ENCODE measurements around the gene DDX49. TPM values are rescaled to one million over a fixed set of nuclear protein-coding genes. Genes with fewer than 3 reads are reported as not detected.
A peak's percentile ranks its signal among the peaks of the same experiment; 100 is the strongest.

The DDX49 gene
- total and polyA plus RNA-seq, 2 experiments from 2014 or later = 45.8 to 57.8 TPM

- peaks cover 8% of the 10 kb centered on the region for H4K20me1 ChIP-seq (ENCODE audit: insufficient read depth, poor library complexity, severe bottlenecking)
- no peaks in the 10 kb centered on the region for H3K36me3 ChIP-seq (replicated peaks; ENCODE audit: insufficient read depth, low read depth)
- no peaks in the 10 kb centered on the region for H3K9me3 ChIP-seq (ENCODE audit: low read depth)
- no peaks in the 10 kb centered on the region for H3K9me2 ChIP-seq (replicated peaks; ENCODE audit: insufficient read depth)
- WGBS (ENCODE audit: low lambda C conversion rate, missing lambda C conversion rate) = 72% methylated on average over 18 of the region's 18 CpGs
- TF ChIP-seq CTCF (IDR thresholded peaks at IDR 0.05; ENCODE audit: poor library complexity) (no peak), EZH2phosphoT487 (IDR thresholded peaks at IDR 0.05; ENCODE audit: low read depth, severe bottlenecking, unreplicated experiment) (no peak), EZH2 (IDR thresholded peaks at IDR 0.05; ENCODE audit: borderline replicate concordance) (no peak)
- no peak overlapping the region for H3K4me3 ChIP-seq
- no peak for DNase-seq (ENCODE audit: low spot score)
- H3K27me3 ChIP-seq = no peaks in the 10 kb centered on the region
- H3K79me2 ChIP-seq = peaks cover 17% of the 10 kb centered on the region
- H3K27ac ChIP-seq = no peak overlapping the region
- peaks cover 7% of the 10 kb centered on the region for H3K4me1 ChIP-seq (ENCODE audit: insufficient read depth)
- H3K4me2 ChIP-seq = peak overlapping the region; percentile 63
- no peak overlapping the region for H2AFZ ChIP-seq
Observed at GRCh38 chr19:18941628-18942354, 22.3 kb downstream of the DDX49 start.

DNA sequence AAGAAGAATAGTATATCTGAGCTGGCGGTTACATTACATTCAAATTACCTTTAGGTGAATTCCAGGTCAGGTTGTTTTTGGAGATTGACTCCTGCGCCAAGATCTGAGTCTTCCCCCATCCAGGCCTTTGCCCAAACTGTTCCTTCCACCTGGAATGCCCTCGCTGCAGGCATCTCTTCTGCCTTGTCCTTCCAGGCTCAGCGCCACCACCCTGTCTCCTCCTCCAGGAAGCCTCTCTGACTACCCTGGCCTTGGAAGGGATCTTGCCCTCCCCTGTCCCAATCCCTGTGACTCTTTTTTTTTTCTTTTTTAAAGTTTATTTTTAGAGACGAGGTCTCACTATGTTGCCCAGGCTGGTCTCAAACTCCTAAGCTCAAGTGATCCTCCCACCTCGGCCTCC lies 23.2 kb downstream of the DDX49 start:
- peaks cover 7% of the 10 kb centered on the region for H3K4me1 ChIP-seq (ENCODE audit: insufficient read depth)
- no peaks in the 10 kb centered on the region for H3K27me3 ChIP-seq
- H2AFZ ChIP-seq = no peak overlapping the region
- H3K79me2 ChIP-seq = peaks cover 17% of the 10 kb centered on the region
- no peaks in the 10 kb centered on the region for H3K9me2 ChIP-seq (replicated peaks; ENCODE audit: insufficient read depth)
- H3K27ac ChIP-seq = no peak overlapping the region
- no peaks in the 10 kb centered on the region for H3K36me3 ChIP-seq (replicated peaks; ENCODE audit: insufficient read depth, low read depth)
- H3K9me3 ChIP-seq (ENCODE audit: low read depth) = no peaks in the 10 kb centered on the region
- 93% methylated on average over 6 of the region's 6 CpGs for WGBS (ENCODE audit: low lambda C conversion rate, missing lambda C conversion rate)
- no peak for DNase-seq (ENCODE audit: low spot score)
- peaks cover 8% of the 10 kb centered on the region for H4K20me1 ChIP-seq (ENCODE audit: insufficient read depth, poor library complexity, severe bottlenecking)
- TF ChIP-seq EZH2phosphoT487 (IDR thresholded peaks at IDR 0.05; ENCODE audit: low read depth, severe bottlenecking, unreplicated experiment) = no peak
- no peak for TF ChIP-seq EZH2 (IDR thresholded peaks at IDR 0.05; ENCODE audit: borderline replicate concordance)
- no peak for TF ChIP-seq CTCF (IDR thresholded peaks at IDR 0.05; ENCODE audit: poor library complexity)
- H3K4me2 ChIP-seq = no peak overlapping the region
- H3K4me3 ChIP-seq = no peak overlapping the region

GRCh38 chr19:18943465-18943864 lies 23.9 kb downstream of the DDX49 start:
- Histone ChIP-seq H3K4me2 (peak overlapping the region; percentile 51), H3K9me3 (ENCODE audit: low read depth) (no peaks in the 10 kb centered on the region), H3K4me3 (no peak overlapping the region), H3K27me3 (no peaks in the 10 kb centered on the region), H2AFZ (no peak overlapping the region), H3K79me2 (peaks cover 17% of the 10 kb centered on the region), H3K36me3 (replicated peaks; ENCODE audit: insufficient read depth, low read depth) (no peaks in the 10 kb centered on the region), H3K9me2 (replicated peaks; ENCODE audit: insufficient read depth) (no peaks in the 10 kb centered on the region), H4K20me1 (ENCODE audit: insufficient read depth, poor library complexity, severe bottlenecking) (peaks cover 8% of the 10 kb centered on the region), H3K4me1 (ENCODE audit: insufficient read depth) (peaks cover 7% of the 10 kb centered on the region), H3K27ac (no peak overlapping the region)
- no peak for TF ChIP-seq EZH2phosphoT487 (IDR thresholded peaks at IDR 0.05; ENCODE audit: low read depth, severe bottlenecking, unreplicated experiment)
- TF ChIP-seq EZH2 (IDR thresholded peaks at IDR 0.05; ENCODE audit: borderline replicate concordance) = no peak
- no peak for TF ChIP-seq CTCF (IDR thresholded peaks at IDR 0.05; ENCODE audit: poor library complexity)
- no peak for DNase-seq (ENCODE audit: low spot score)
- WGBS (ENCODE audit: low lambda C conversion rate, missing lambda C conversion rate) = 71% methylated on average over 4 of the region's 4 CpGs
